Cardiac fibroblast (primary cell): ENCODE data around the gene ZNF543.

Experiments
- DNase-seq, 2 donors: peaks; one replicate each; pipeline versions ENCODE4 v3.0.0 to v3.0.0-alpha.2; 2010; ENCODE audit warnings: low read depth in 2 of 2
- H3K4me3 ChIP-seq, 2 donors: replicated peaks in 1 of 2; 1 replicate in 1 of 2; 2 replicates in 1 of 2; pipeline ENCODE4 v1.5.1; 2011; ENCODE audit warnings: low read depth in 2 of 2, low read length in 2 of 2, mild to moderate bottlenecking in 2 of 2, moderate library complexity in 1 of 2
- CTCF ChIP-seq: IDR thresholded peaks from one replicate; pipeline ENCODE4 v1.5.1; 2011; ENCODE audit warnings: low read depth, mild to moderate bottlenecking, low read length, inconsistent platforms

ZNF543 gene

GRCh38 chr19:57376151-57376550 lies 55.9 kb downstream of the ZNF543 start:
- no peak overlapping the region for H3K4me3 ChIP-seq
- TF ChIP-seq CTCF = no peak
- DNase-seq = no peak

GRCh38 chr19:57377498-57378146 lies 57.4 kb downstream of the ZNF543 start:
- TF ChIP-seq CTCF = no peak
- no peak for DNase-seq
- no peak overlapping the region for H3K4me3 ChIP-seq
